Lower leg skin (tissue), 3 donors: Measurements from ENCODE around the gene RAD51B.

Experiments
- POLR2A ChIP-seq, 2 donors: fragments of 450-650 bp; IDR thresholded peaks; one replicate each; pipeline ENCODE4 v1.6.1; 2016 to 2017; ENCODE audit warnings: antibody characterized with exemption in 2 of 2, mild to moderate bottlenecking in 1 of 2, moderate library complexity in 1 of 2
- TF ChIP-seq, protein P1 (sequence below), 3 donors: fragments of 450-650 bp; IDR thresholded peaks; one replicate each; pipeline ENCODE4 v1.5.1; 2016; ENCODE audit warnings: antibody characterized with exemption in 3 of 3, mild to moderate bottlenecking in 3 of 3, moderate library complexity in 2 of 3

DNA sequence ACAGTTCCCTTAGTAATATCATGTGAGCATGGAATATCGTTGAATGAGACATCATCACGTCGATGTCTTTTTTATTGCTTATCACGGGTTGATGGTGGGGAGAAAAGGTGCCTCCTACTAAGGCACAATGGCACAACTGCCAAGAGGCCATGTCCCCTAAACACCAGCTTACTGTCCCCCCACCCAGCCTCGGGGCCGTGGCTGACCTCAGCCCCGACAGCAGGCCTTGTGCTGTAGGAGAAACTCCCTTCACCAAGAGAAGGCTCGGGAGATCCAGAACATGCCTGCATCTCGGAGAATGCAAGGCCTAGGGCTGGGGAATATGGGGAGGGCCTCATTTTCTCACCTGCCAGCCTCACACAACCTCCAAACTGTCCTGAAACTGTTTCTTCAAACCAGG lies 950.5 kb downstream of the RAD51B start:
- TF ChIP-seq, protein P1, sequence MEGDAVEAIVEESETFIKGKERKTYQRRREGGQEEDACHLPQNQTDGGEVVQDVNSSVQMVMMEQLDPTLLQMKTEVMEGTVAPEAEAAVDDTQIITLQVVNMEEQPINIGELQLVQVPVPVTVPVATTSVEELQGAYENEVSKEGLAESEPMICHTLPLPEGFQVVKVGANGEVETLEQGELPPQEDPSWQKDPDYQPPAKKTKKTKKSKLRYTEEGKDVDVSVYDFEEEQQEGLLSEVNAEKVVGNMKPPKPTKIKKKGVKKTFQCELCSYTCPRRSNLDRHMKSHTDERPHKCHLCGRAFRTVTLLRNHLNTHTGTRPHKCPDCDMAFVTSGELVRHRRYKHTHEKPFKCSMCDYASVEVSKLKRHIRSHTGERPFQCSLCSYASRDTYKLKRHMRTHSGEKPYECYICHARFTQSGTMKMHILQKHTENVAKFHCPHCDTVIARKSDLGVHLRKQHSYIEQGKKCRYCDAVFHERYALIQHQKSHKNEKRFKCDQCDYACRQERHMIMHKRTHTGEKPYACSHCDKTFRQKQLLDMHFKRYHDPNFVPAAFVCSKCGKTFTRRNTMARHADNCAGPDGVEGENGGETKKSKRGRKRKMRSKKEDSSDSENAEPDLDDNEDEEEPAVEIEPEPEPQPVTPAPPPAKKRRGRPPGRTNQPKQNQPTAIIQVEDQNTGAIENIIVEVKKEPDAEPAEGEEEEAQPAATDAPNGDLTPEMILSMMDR (IDR thresholded peaks at IDR 0.05), result no peak
- no peak for TF ChIP-seq POLR2A (IDR thresholded peaks at IDR 0.05)
